ENCODE results near the gene SGCD.

Gene SGCD

DNA sequence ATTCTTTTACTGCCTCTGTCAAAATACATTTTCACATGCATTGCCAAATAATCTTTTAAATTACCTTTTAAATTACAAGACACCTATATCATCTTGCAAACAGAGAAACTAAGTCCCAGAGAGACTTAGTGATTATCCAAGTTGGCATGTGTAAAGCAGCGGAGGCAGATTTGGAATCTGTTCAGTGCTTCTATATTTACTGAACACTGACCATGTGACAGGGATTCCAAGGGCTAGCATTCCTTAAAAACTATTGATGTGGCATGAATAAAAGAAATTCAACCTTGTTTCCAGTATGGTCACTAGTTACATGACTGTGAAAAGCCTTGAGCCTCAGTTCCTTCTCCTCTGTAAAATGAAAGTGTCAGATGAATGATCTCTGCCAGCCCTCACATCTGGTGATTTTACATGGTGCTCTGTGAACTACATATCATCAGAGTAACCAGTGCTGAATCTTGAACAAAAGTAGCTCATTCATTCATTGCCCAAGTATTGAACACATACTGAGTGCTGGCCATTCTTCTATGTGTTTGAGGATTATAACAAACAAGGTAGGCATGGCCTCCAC is 451.3 kb downstream of the SGCD start:
- DNase-seq (ENCODE audit: low read depth) = no peak
- H3K4me3 ChIP-seq (ENCODE audit: control insufficient read depth, low read depth, low read length) = no peak overlapping the region
- TF ChIP-seq, protein P1, sequence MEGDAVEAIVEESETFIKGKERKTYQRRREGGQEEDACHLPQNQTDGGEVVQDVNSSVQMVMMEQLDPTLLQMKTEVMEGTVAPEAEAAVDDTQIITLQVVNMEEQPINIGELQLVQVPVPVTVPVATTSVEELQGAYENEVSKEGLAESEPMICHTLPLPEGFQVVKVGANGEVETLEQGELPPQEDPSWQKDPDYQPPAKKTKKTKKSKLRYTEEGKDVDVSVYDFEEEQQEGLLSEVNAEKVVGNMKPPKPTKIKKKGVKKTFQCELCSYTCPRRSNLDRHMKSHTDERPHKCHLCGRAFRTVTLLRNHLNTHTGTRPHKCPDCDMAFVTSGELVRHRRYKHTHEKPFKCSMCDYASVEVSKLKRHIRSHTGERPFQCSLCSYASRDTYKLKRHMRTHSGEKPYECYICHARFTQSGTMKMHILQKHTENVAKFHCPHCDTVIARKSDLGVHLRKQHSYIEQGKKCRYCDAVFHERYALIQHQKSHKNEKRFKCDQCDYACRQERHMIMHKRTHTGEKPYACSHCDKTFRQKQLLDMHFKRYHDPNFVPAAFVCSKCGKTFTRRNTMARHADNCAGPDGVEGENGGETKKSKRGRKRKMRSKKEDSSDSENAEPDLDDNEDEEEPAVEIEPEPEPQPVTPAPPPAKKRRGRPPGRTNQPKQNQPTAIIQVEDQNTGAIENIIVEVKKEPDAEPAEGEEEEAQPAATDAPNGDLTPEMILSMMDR (IDR thresholded peaks at IDR 0.05; ENCODE audit: control insufficient read depth, insufficient read depth, low read depth, low read length, missing control alignments) = no peak

DNA sequence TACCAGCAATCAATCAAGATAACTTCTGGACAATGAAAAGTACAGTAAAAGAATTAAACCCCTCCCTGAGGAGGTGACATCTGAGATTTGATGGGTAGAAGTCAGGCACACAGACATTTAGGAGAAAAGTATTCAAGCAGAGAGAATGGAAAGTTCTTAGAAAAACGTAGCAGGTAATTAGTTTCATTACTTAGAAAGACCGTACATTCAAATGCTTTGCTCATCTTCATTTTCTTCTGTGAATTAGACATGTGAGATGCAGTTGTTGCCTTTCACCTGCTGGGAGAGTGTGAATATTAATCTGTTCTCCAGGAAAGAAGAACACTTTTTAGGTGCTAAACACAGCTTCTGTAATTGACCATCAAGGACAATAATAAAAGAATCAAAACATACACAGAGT is 451.8 kb downstream of the SGCD start:
- TF ChIP-seq, protein P1 (IDR thresholded peaks at IDR 0.05; ENCODE audit: control insufficient read depth, insufficient read depth, low read depth, low read length, missing control alignments) = no peak
- no peak for DNase-seq (ENCODE audit: low read depth)
- H3K4me3 ChIP-seq (ENCODE audit: control insufficient read depth, low read depth, low read length) = no peak overlapping the region

DNA sequence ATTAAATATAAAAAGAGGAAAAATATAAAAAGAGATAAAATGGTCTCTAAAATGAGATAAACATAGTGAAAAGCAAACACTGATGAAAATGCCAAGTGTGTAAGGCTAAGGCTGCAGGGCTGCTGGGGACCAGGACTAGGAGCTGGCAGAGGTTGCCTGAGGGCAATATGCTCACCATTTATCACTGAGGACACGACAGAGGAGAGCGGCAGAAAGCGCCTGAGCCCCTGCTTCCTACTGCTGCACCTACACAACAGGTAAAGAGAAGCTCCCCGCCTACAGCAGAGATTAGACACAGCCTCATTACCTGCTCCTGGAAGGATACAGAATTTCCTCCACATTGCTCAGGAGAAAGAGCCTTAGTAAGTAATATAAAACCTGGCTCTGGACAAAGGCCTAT is 452.5 kb downstream of the SGCD start:
- no peak overlapping the region for H3K4me3 ChIP-seq (ENCODE audit: control insufficient read depth, low read depth, low read length)
- TF ChIP-seq, protein P1 (IDR thresholded peaks at IDR 0.05; ENCODE audit: control insufficient read depth, insufficient read depth, low read depth, low read length, missing control alignments) = no peak
- no peak for DNase-seq (ENCODE audit: low read depth)

DNA sequence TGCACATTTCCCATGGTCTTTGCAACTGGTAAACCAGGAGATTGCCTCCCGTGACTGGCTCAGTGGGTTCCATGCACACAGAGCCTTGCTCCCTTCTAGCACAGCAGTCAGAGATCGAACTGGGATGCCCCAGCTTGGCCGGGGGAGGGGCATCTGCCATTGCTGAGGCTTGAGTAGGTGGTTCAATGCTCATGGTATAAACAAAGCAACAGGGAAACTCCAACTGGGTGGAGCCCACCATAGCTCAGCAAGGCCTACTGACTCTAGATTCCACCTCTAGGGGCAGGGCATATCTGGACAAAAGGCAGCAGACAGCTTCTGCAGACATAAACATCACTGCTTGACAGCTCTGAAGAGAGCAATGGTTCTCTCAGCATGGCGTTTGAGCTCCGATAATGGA is 456.1 kb downstream of the SGCD start:
- H3K4me3 ChIP-seq (ENCODE audit: control insufficient read depth, low read depth, low read length) = no peak overlapping the region
- TF ChIP-seq, protein P1 (IDR thresholded peaks at IDR 0.05; ENCODE audit: control insufficient read depth, insufficient read depth, low read depth, low read length, missing control alignments) = no peak
- DNase-seq (ENCODE audit: low read depth) = no peak

DNA sequence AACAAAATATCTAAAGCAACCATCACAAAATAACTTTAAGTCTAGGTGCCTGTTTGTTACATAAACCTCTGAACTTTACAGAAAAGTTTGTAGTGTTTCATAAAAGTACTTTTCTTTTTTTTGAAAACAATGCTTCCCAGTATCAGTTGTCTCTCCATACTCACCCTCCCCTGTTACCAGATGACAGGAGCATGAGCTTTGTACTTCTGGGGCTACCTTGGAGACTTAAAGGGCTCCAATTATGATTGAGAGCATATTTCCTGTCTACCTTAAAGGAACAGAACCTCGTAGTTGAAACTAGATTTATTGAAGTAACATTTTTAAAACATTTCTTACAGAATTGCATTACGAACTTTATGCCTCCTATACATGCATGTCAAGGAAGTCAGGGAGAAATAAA is 467.7 kb downstream of the SGCD start:
- H3K4me3 ChIP-seq (ENCODE audit: control insufficient read depth, low read depth, low read length) = no peak overlapping the region
- DNase-seq (ENCODE audit: low read depth) = no peak
- TF ChIP-seq, protein P1 (IDR thresholded peaks at IDR 0.05; ENCODE audit: control insufficient read depth, insufficient read depth, low read depth, low read length, missing control alignments) = no peak

DNA sequence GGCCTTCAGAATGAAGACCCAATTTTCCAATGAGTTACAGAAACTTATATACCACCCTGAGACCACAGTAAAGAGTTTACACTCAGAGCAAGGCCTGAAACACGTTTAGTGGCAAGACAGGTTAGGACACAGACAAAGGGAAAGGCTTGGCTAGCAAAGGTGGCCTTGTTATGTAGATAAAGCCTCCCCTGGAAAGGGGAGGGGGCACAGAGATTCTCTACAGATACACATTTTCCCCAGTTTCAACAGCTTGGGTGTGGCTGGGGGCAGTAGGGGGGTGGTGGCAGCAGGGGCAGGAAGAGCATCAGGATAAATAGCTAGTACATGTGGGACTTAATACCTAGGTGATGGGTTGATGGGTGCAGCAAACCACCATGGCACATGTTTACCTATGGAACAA is 471.2 kb downstream of the SGCD start:
- no peak for DNase-seq (ENCODE audit: low read depth)
- TF ChIP-seq, protein P1 (IDR thresholded peaks at IDR 0.05; ENCODE audit: control insufficient read depth, insufficient read depth, low read depth, low read length, missing control alignments) = no peak
- H3K4me3 ChIP-seq (ENCODE audit: control insufficient read depth, low read depth, low read length) = no peak overlapping the region

DNA sequence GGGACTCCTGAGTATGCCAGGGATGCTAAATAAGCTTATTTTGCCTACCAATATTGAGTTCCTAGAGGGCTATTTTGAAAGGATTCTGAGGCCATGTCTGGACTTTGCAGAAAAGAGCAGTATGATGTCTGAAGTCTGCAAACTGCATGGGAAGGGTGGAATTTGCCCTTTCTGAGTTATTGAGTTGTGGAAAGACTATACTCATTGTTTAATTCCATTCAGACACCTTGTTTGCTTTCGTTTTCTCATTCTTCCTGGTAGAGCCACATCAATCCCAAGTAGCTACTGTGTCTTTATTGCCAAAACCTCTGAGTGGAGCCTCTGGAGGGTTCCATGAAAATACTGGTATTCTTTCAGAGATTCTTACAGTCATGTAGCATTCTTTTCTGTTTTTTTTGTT is 472.2 kb downstream of the SGCD start:
- no peak for DNase-seq (ENCODE audit: low read depth)
- H3K4me3 ChIP-seq (ENCODE audit: control insufficient read depth, low read depth, low read length) = no peak overlapping the region
- TF ChIP-seq, protein P1 (IDR thresholded peaks at IDR 0.05; ENCODE audit: control insufficient read depth, insufficient read depth, low read depth, low read length, missing control alignments) = no peak
